NB4 (cell line): ENCODE measurements around the gene DNAH11.

ENCODE experiments used
- CTCF ChIP-seq: IDR thresholded peaks from one replicate; pipeline ENCODE4 v1.5.1; 2012; ENCODE audit warnings: low read depth, low read length
- MAX ChIP-seq: IDR thresholded peaks from 2 replicates; pipeline ENCODE4 v1.6.1; 2011; ENCODE audit warnings: low read depth, low read length
- MYC ChIP-seq: IDR thresholded peaks from 2 replicates; pipeline ENCODE4 v1.6.1; 2011; ENCODE audit warnings: low read depth, low read length
- POLR2A ChIP-seq: IDR thresholded peaks from 2 replicates; pipeline ENCODE4 v1.6.1; 2011; ENCODE audit warnings: mild to moderate bottlenecking; ENCODE audit not compliant: insufficient read length; ENCODE audit errors: extremely low read depth

- TF ChIP-seq POLR2A (no peak), CTCF (no peak), MYC (no peak), MAX (no peak)
Observed at GRCh38 chr7:21926448-21926847, 383.6 kb downstream of the DNAH11 start.
